Sigmoid colon (tissue), 7 donors: ENCODE data around the gene LRP11. TPM values are rescaled to one million over a fixed set of nuclear protein-coding genes. Genes with fewer than 3 reads are reported as not detected.

ENCODE experiments used
- DNase-seq: peaks from one replicate; pipeline ENCODE4 v3.0.0-alpha.2; 2019
- H3K27ac ChIP-seq, 4 donors: fragments of 200-600 bp; sonication (generic); one replicate each; pipeline ENCODE4 v1.5.1; 2016 to 2019; ENCODE audit warnings: mild to moderate bottlenecking in 1 of 4
- H3K27me3 ChIP-seq, 3 donors: fragments of 200-600 bp; sonication (generic); one replicate each; pipeline ENCODE4 v1.5.1; 2019; ENCODE audit warnings: mild to moderate bottlenecking in 1 of 3
- H3K36me3 ChIP-seq, 4 donors: fragments of 200-600 bp; sonication (generic); one replicate each; pipeline ENCODE4 v1.5.1; 2016 to 2019
- H3K4me1 ChIP-seq, 4 donors: fragments of 200-600 bp; sonication (generic); one replicate each; pipeline ENCODE4 v1.5.1; 2017 to 2019
- H3K4me3 ChIP-seq, 4 donors: fragments of 200-600 bp; sonication (generic); one replicate each; pipeline ENCODE4 v1.5.1; 2017 to 2019; ENCODE audit warnings: mild to moderate bottlenecking in 2 of 4, moderate library complexity in 1 of 4
- H3K9me3 ChIP-seq, 4 donors: fragments of 200-600 bp in 3 of 4; sonication (generic) in 3 of 4; one replicate each; pipeline versions ENCODE4 v1.5.1 to v1.6.1; 2013 to 2019
- CTCF ChIP-seq, 4 experiments: fragments of 450-650 bp in 3 of 4; fragments of 200-600 bp in 1 of 4; IDR thresholded peaks; one replicate each; pipeline ENCODE4 v1.5.1; 2016 to 2019; ENCODE audit warnings: antibody characterized with exemption in 4 of 4, mild to moderate bottlenecking in 3 of 4, moderate library complexity in 2 of 4
- EP300 ChIP-seq, 4 donors: sonication (generic); formaldehyde crosslinking; IDR thresholded peaks; one replicate each; pipeline ENCODE4 v1.6.1; 2017; ENCODE audit warnings: antibody characterized with exemption in 4 of 4
- POLR2A ChIP-seq, 2 donors: fragments of 450-650 bp; IDR thresholded peaks; one replicate each; pipeline ENCODE4 v1.6.1; 2016; ENCODE audit warnings: antibody characterized with exemption in 2 of 2, mild to moderate bottlenecking in 2 of 2, moderate library complexity in 2 of 2
- POLR2AphosphoS5 ChIP-seq, 4 donors: sonication (generic); formaldehyde crosslinking; IDR thresholded peaks; one replicate each; pipeline ENCODE4 v1.6.1; 2017; ENCODE audit warnings: antibody characterized with exemption in 4 of 4
- WGBS, 2 donors: extraction: QIAGEN DNeasy Blood & Tissue Kit; methylation state at CpG; one replicate each; pipeline ENCODE4 v1.1.7; 2013; 5-methylcytosine and 5-hydroxymethylcytosine counted together
- intact Hi-C: fragments of 100-400 bp; cut with DNase I; formaldehyde crosslinking; loops from one replicate; pipeline ENCODE4 v1.15.1; 2023
- polyA plus RNA-seq, 3 donors: library from polyadenylated mRNA; stranded (reverse); fragments of 200-250 nt; gene quantifications; one replicate each; pipeline ENCODE4 v1.2.3, GENCODE V29; 2013
- total RNA-seq, 4 donors: library from RNA; depleted of rRNA; stranded (reverse); fragments of >200 nt; gene quantifications; one replicate each; pipeline ENCODE4 v1.1.0, GENCODE V29; 2016
- donor health status: healthy with polysubstance abuse.
- donor health status: Bipolar disorder and iron deficiency.
- donor health status: healthy.

Gene LRP11
- total and polyA plus RNA-seq, 7 donors: 2.4 to 71.7 (median 17.2) TPM

- H3K36me3 ChIP-seq: no peaks in the 10 kb centered on the region
- no peak overlapping the region for H3K4me3 ChIP-seq
- 78 to 81% methylated on average over 3 of the region's 3 CpGs for WGBS, 2 donors
- TF ChIP-seq EP300 (IDR thresholded peaks at IDR 0.05) (no peak), POLR2A (IDR thresholded peaks at IDR 0.05) (no peak), POLR2AphosphoS5 (IDR thresholded peaks at IDR 0.05) (no peak), CTCF (IDR thresholded peaks at IDR 0.05) (no peak)
- intact Hi-C loops: no loop called here
- peaks cover 0 to 5% (median 2%) of the 10 kb centered on the region in 4 donors for H3K4me1 ChIP-seq
- DNase-seq: no peak
- H3K27ac ChIP-seq: no peak overlapping the region
- no peaks in the 10 kb centered on the region for H3K27me3 ChIP-seq
- no peaks in the 10 kb centered on the region for H3K9me3 ChIP-seq
Observed at GRCh38 chr6:149887343-149887742, 23.2 kb upstream of the LRP11 start.

GRCh38 chr6:149885888-149886287, 21.7 kb upstream of the LRP11 start:
- no peaks in the 10 kb centered on the region for H3K27me3 ChIP-seq
- no peaks in the 10 kb centered on the region for H3K36me3 ChIP-seq
- peaks cover 0 to 5% (median 2%) of the 10 kb centered on the region in 4 donors for H3K4me1 ChIP-seq
- no peak overlapping the region for H3K4me3 ChIP-seq
- 87% methylated on average over 3 of the region's 3 CpGs for WGBS, 2 donors
- no peak overlapping the region for H3K27ac ChIP-seq
- TF ChIP-seq EP300 (IDR thresholded peaks at IDR 0.05): no peak
- no peak for TF ChIP-seq POLR2AphosphoS5 (IDR thresholded peaks at IDR 0.05)
- no peaks in the 10 kb centered on the region for H3K9me3 ChIP-seq
- intact Hi-C loops: no loop called here
- DNase-seq: no peak

- TF ChIP-seq POLR2A (IDR thresholded peaks at IDR 0.05) (no peak), POLR2AphosphoS5 (IDR thresholded peaks at IDR 0.05) (no peak), EP300 (IDR thresholded peaks at IDR 0.05) (no peak), CTCF (IDR thresholded peaks at IDR 0.05) (no peak)
- DNase-seq: no peak
- Histone ChIP-seq H3K27ac (no peak overlapping the region), H3K4me1 (peaks cover 0 to 5% (median 2%) of the 10 kb centered on the region in 4 donors), H3K9me3 (no peaks in the 10 kb centered on the region), H3K27me3 (no peaks in the 10 kb centered on the region), H3K4me3 (no peak overlapping the region), H3K36me3 (no peaks in the 10 kb centered on the region)
- intact Hi-C loops: no loop called here
- 84 to 88% methylated on average over 7 of the region's 7 CpGs for WGBS, 2 donors
Observed at GRCh38 chr6:149884617-149885016, 20.5 kb upstream of the LRP11 start.

GRCh38 chr6:149884215-149884614, 20.1 kb upstream of the LRP11 start:
- H3K27ac ChIP-seq: no peak overlapping the region
- no peaks in the 10 kb centered on the region for H3K27me3 ChIP-seq
- intact Hi-C loops: no loop called here
- TF ChIP-seq POLR2AphosphoS5 (IDR thresholded peaks at IDR 0.05): no peak
- no peak for TF ChIP-seq EP300 (IDR thresholded peaks at IDR 0.05)
- TF ChIP-seq POLR2A (IDR thresholded peaks at IDR 0.05): no peak
- TF ChIP-seq CTCF (IDR thresholded peaks at IDR 0.05): no peak
- H3K9me3 ChIP-seq: no peaks in the 10 kb centered on the region
- WGBS, 2 donors: 59 to 78% methylated on average over 11 of the region's 11 CpGs
- H3K36me3 ChIP-seq: no peaks in the 10 kb centered on the region
- no peak overlapping the region for H3K4me3 ChIP-seq
- H3K4me1 ChIP-seq: peaks cover 0 to 5% (median 2%) of the 10 kb centered on the region in 4 donors
- no peak for DNase-seq

GRCh38 chr6:149881860-149882259, 17.7 kb upstream of the LRP11 start:
- TF ChIP-seq CTCF (IDR thresholded peaks at IDR 0.05) (no peak), EP300 (IDR thresholded peaks at IDR 0.05) (no peak), POLR2AphosphoS5 (IDR thresholded peaks at IDR 0.05) (no peak), POLR2A (IDR thresholded peaks at IDR 0.05) (no peak)
- Histone ChIP-seq H3K4me3 (no peak overlapping the region), H3K36me3 (no peaks in the 10 kb centered on the region), H3K9me3 (no peaks in the 10 kb centered on the region), H3K27me3 (no peaks in the 10 kb centered on the region), H3K4me1 (peaks cover 0 to 5% (median 2%) of the 10 kb centered on the region in 4 donors), H3K27ac (no peak overlapping the region)
- intact Hi-C loops: no loop called here
- WGBS, 2 donors: 89 to 94% methylated on average over 2 of the region's 2 CpGs
- DNase-seq: no peak
